NCI-H524 treated with DMSO at 0.1 percent for 48 hours (cell line): ENCODE data around the gene TNFAIP8L3.
"Not testable (repeated sequence)": the region's sequence is repeated elsewhere in the genome, so short reads cannot be mapped to it uniquely, and the experiment has no call there.

Experiments
- DNase-seq: peaks from one replicate; lab custom pipeline; 2025; lab: John Stamatoyannopoulos, UW

The TNFAIP8L3 gene

DNA sequence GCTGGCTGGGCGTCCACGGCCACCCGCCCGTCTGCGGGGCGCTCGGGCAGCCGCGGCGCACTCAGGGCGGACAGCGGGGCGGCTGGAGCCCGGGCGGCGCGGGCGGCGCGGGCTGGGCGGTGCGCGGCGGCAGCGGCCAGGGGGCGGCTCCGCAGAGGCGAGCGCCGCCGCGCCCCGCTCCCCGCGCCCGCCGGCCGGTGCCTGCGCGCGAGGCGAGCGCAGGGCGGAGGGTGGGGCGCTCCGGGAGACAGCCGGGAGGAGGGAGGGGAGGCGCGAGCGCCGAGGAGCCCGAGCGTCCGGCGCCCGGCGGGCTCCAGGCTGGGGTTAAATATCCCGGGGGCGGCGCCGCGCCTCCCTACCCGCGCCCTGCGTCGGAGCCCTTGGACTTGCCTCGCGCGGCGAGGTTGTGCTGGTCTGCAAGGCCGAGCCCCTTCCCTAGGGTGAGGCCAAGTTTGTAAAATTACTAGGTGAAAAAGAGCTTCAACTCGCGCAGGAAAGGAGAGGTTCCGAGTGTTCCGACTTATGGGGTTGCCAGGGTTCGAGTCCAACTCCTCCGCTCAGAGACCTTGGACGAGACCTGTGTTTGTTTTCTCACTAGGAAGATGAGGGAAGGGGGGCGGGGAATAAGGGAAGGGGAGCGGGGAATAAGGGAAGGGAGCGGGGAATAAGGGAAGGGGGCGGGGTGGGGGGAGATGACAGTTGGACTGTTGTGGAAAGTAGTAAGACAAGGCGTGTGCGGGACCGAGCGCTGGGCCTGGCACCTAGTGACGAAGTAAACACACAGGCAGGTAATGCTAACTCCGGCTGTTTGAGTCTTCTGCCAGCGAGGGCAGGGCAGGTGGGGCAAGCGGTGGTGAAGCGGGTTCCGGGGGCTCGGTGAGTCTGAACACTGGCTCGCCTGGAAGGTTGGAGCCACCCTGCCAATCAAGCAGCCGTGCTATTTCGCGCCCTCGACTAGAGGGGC lies at the start of gene TNFAIP8L3:
TNFAIP8L3 (minus strand) TSS at position 301 of the 964 bp plus-strand sequence. CDS start 311 bp downstream, outside the sequence.
- DNase-seq = no peak

DNA sequence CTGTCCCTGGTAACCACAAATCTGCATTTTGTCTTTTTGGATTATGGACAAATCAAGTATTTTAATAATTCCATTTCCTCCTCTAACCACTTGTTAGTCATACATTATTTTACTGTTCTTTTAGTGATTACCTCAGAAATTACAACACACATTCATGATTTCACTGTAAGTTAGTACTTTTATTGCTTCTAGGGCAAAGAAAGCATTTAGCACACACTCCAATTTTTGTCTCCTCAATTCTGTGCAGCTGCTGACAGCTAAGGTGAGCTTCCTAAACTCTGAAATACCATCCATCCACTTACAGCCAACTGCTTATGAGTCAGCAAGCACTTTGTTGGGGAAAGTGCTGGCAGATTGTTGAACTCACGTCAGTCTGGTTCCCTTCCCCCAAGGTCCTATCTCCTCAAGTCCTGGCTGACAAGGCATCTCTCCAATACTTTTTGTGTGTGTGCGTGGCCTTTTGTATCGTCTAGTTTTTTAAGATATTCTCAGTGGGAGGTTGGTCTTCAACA lies 49.4 kb upstream of the TNFAIP8L3 start:
- DNase-seq = no peak

- not testable (repeated sequence) for DNase-seq
These were observed 45.6 kb upstream of the TNFAIP8L3 start for GRCh38 chr15:51140347-51140746.

- DNase-seq = no peak
These were observed 44.4 kb upstream of the TNFAIP8L3 start for GRCh38 chr15:51139091-51139490.

DNA sequence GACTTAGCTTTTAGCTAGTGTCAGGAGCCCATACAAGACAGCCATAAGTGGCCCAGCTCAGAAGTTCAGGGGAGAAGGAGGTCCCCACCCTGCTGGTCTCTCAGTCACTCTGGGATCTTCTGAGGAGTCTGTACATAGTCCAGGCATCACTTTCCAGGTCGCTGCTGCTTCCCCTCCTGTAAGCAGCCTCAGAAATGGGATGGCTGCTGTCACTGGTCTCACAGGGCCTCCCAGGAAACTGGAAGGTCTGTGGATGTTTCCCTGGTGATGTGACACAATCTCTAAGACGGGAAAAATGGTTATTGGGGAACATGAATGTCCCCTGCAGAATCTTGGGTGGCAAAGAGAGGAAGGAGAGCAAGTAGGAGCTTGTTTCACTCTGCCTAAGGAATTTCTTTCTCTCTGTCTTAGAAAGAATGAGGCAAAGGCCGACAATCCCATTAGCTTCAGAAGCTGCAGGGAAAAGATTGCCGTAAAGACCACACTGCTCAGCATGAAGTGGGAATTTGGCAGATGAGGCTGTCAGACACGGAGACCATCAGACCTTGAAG lies 43.2 kb upstream of the TNFAIP8L3 start:
- DNase-seq = no peak

DNA sequence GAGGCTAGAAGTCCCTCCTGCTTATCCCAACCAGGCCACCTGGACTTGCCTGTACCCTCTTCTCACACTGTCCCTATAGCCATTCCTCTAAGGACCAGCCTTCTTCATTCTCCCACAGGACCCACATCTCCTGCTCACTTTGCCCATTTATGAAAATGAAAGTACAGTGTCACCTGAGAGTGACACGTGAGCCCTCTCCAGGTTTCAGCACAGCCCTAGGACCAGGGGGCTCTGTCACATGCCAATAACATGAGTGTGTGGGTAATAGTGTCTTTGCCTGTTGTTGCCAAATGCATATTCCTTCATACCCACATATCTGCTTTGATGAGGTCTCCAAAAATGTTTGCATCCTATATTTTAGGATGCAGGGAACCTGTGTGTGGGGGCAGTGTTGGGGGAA lies 42.3 kb upstream of the TNFAIP8L3 start:
- no peak for DNase-seq

DNA sequence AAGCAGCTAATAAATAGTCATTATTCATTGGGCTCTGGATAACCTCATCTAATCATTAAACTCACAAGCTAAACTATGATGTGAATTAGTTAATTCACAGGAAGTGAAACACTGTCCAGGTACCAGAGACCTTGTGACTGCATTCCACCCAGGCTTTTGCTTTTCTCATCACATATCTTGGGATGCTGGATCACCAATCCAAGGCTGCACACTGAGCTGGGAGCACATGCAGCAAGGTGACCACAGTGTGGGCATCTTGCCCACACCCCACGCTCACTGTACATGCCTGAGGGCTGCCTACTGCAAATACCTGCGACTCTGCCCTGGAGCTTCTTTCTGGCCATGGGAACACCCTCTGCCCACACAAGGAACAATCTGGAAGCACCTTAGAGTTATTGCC lies 40.6 kb upstream of the TNFAIP8L3 start:
- no peak for DNase-seq

DNA sequence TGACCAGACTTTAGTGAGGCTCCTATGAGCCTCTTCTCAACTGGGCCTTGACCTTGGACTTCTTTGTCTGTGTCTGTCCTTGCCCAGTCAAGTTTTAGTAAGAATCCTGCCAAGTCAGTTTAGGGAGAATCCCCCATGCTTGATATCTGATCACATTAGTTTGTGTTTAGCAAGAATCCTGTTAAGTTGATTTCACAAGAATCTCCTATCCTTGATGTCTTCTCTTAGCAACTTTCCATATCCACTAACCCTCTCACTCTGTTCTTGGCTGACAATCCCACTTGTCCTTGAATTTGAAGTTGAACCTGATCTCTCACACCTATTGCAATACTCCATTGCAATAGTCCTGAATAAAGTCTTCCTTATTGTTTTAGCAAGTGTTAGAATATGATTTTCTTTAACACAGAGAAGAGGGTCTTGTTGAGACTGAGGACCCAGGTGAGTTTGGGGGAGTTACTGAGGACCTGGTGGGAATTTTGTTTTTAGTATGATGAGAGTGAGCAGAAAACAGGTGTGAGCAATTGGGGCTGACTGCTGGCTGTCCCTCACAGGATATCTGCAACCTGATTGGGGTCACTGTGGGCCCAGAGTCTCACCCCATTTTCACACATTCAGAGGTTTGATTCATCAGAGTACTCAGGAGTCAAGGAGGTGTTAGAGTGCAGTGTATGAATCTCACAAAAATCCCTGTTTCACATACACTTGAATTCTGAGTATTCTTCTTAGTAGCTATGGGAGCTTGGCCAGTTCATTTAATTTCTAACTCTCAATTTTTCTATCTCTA lies 39.9 kb upstream of the TNFAIP8L3 start:
- no peak for DNase-seq

GRCh38 chr15:51133140-51133765 lies 38.5 kb upstream of the TNFAIP8L3 start:
- no peak for DNase-seq

GRCh38 chr15:51132384-51133139 lies 37.9 kb upstream of the TNFAIP8L3 start:
- DNase-seq = no peak

DNA sequence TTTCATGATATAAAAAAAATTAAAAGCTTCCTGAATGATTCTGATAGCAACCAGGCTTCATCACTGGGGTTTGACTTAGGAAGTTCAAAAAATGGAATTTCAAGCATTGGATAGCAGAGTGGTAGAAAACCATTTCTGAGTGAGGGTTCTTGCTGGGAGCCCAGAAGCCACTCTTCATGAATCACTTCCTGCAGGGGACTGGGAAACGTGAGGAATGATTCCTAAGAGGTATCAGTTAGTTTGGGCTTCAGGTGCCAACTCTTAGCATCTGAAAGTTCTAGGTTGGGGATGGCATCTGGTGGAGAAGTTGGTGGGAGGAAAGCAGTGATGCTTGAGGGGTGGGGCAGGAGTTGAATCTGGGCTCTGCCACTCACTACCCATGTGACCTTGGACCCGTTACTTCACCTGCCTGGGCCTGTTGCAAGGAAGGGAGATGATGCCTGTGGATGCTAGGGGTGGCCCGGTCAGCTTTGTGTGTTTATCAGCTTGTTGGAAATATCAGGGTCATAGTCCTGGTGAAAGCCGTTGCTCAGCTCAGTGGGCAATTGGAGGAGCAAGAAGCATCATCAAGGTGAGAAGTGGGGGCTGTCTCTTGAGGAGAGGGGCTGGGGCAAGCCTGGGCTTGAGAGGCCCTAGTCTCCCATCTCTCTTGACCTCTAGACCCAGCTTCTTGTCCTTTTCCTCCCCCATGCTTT lies 37.0 kb upstream of the TNFAIP8L3 start:
- DNase-seq = no peak

GRCh38 chr15:51130344-51130743 lies 35.6 kb upstream of the TNFAIP8L3 start:
- no peak for DNase-seq

GRCh38 chr15:51129535-51130188 lies 35.0 kb upstream of the TNFAIP8L3 start:
- DNase-seq = peak; percentile 3

DNA sequence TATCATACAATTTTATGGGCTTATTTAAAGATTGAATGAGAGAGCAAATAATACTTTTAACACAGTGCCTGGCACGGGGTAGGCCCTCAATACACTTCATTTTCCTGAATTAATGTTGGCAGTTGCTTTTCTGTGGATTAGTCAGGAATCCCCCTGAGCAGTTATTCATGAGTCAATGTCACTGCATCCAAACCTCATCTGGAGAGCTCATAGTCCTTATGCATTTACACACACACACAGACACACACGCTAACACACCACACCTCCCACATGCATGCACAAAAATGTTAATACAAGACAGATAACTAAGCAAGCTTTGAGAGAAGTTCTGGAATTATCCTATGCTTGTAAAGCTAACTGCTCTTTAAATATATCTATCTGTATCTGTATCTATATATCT lies 34.0 kb upstream of the TNFAIP8L3 start:
- DNase-seq = no peak

DNA sequence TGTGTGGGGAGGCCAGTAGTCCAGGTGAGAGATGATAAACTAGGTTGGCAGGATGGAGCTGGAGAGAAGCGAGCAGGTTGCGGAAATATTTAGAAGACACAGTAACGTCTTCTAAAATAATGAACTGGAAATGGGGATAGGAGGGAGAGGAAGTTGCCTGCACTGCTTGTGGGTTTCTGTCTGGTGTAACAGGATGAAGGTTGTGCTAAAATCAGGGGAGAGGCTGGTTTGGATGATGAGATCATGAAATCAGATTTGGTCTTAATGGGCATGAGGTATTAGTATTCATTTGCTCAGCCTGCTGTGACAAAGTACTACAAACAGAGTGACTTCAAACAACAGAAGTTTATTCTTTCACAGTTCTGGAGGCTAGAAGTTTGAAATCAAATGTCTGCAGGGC lies 32.1 kb upstream of the TNFAIP8L3 start:
- no peak for DNase-seq

- DNase-seq = not testable (repeated sequence)
These were observed 28.3 kb upstream of the TNFAIP8L3 start for GRCh38 chr15:51123002-51123401.

- DNase-seq = no peak
These were observed 27.0 kb upstream of the TNFAIP8L3 start for GRCh38 chr15:51121631-51122225.

DNA sequence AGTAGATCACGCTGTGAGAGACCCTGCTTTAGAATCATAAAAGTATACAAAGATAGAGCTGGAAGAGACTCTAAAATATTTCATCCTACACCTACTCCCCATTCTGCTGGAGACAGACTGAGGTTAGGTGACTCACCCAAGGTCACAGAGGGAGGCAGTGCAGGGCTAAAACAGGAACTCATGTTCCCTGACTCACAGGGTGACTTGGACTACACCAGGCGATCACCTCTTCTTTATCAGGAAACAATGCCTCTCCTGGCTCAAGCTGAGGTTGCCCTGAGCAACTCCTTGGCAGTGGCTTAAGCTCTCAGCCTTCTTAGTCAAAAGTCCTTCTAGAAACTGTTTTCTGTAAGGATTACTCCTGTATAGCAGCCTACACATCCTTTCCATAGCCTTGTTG lies 26.4 kb upstream of the TNFAIP8L3 start:
- no peak for DNase-seq

DNA sequence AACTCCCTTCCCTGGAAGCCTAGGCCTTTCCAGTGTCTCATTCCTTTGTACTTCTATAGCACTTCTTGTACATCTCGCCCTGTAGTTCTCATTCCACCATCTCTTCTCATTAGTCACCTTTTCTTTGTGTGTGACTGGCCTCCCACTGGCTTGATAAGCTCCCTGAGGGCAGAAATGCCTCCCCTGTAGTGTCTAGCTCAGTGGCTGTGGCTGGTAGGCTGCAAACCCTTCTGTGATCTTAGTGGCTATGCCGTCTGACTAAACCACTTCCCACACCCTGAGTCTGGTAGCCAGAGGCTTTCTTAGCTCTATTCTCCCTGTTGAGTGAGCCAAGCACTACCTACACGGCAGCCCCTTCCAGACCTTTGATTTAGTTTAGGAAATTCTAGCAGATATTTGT lies 24.4 kb upstream of the TNFAIP8L3 start:
- no peak for DNase-seq

- no peak for DNase-seq
These were observed 22.6 kb upstream of the TNFAIP8L3 start for GRCh38 chr15:51117270-51117669.
